Rectal smooth muscle tissue (tissue), 1 donor: ENCODE data around the gene ZBTB20.
"Not testable (repeated sequence)": the region's sequence is repeated elsewhere in the genome, so short reads cannot be mapped to it uniquely, and the experiment has no call there.

ENCODE experiments used
- H3K27ac ChIP-seq: one replicate; pipeline ENCODE4 v1.7.0; 2013; ENCODE audit warnings: low read depth, low read length, inconsistent platforms
- H3K27me3 ChIP-seq: one replicate; pipeline ENCODE4 v1.7.0; 2013; ENCODE audit warnings: low read length; ENCODE audit not compliant: control insufficient read depth, insufficient read depth
- H3K36me3 ChIP-seq: one replicate; pipeline ENCODE4 v1.7.0; 2013; ENCODE audit warnings: low read length; ENCODE audit not compliant: control insufficient read depth, insufficient read depth
- H3K4me1 ChIP-seq: one replicate; pipeline ENCODE4 v1.7.0; 2013; ENCODE audit warnings: low read length; ENCODE audit not compliant: control insufficient read depth, insufficient read depth
- H3K4me3 ChIP-seq: one replicate; pipeline ENCODE4 v1.7.0; 2013; ENCODE audit warnings: low read length
- H3K9ac ChIP-seq: one replicate; pipeline ENCODE4 v1.7.0; 2013; ENCODE audit warnings: low read length

ZBTB20 gene

GRCh38 chr3:115146418-115147328 lies at the start of gene ZBTB20:
Gene ZBTB20 (minus strand): TSS chr3:115147288.
- H3K27ac ChIP-seq = peak within 1 kb of the TSS; percentile 98
- peak within 1 kb of the TSS; percentile 92 for H3K4me3 ChIP-seq
- H3K27me3 ChIP-seq = no peaks in the 10 kb centered on the region
- no peaks in the 10 kb centered on the region for H3K36me3 ChIP-seq
- peak within 1 kb of the TSS; percentile 92 for H3K9ac ChIP-seq
- H3K4me1 ChIP-seq = peaks cover 9% of the 10 kb centered on the region

GRCh38 chr3:115194476-115194875 lies 47.4 kb upstream of the ZBTB20 start:
- Histone ChIP-seq H3K4me1 (no peaks in the 10 kb centered on the region), H3K36me3 (no peaks in the 10 kb centered on the region), H3K27me3 (no peaks in the 10 kb centered on the region), H3K27ac (no peak overlapping the region), H3K4me3 (no peak overlapping the region), H3K9ac (no peak overlapping the region)

- Histone ChIP-seq H3K4me1 (no peaks in the 10 kb centered on the region), H3K36me3 (no peaks in the 10 kb centered on the region), H3K27me3 (no peaks in the 10 kb centered on the region), H3K4me3 (no peak overlapping the region), H3K27ac (no peak overlapping the region), H3K9ac (no peak overlapping the region)
Measured at GRCh38 chr3:115190747-115191146, 43.7 kb upstream of the ZBTB20 start.

GRCh38 chr3:115187149-115187757 lies 40.2 kb upstream of the ZBTB20 start:
- Histone ChIP-seq H3K9ac (no peak overlapping the region), H3K36me3 (no peaks in the 10 kb centered on the region), H3K27me3 (no peaks in the 10 kb centered on the region), H3K4me3 (no peak overlapping the region), H3K27ac (no peak overlapping the region), H3K4me1 (no peaks in the 10 kb centered on the region)

GRCh38 chr3:115186351-115187148 lies 39.5 kb upstream of the ZBTB20 start:
- Histone ChIP-seq H3K4me1 (no peaks in the 10 kb centered on the region), H3K27me3 (no peaks in the 10 kb centered on the region), H3K36me3 (no peaks in the 10 kb centered on the region), H3K9ac (no peak overlapping the region), H3K4me3 (no peak overlapping the region), H3K27ac (no peak overlapping the region)

- not testable (repeated sequence) for H3K4me3 ChIP-seq, H3K27me3 ChIP-seq, H3K36me3 ChIP-seq, H3K27ac ChIP-seq, H3K9ac ChIP-seq, H3K4me1 ChIP-seq
Measured at GRCh38 chr3:115184859-115185572, 37.9 kb upstream of the ZBTB20 start.

GRCh38 chr3:115178930-115179329 lies 31.8 kb upstream of the ZBTB20 start:
- not testable (repeated sequence) for H3K4me1 ChIP-seq, H3K4me3 ChIP-seq, H3K27ac ChIP-seq, H3K36me3 ChIP-seq, H3K27me3 ChIP-seq, H3K9ac ChIP-seq

- no peak overlapping the region for H3K4me3 ChIP-seq
- H3K36me3 ChIP-seq = no peaks in the 10 kb centered on the region
- H3K27ac ChIP-seq = no peak overlapping the region
- no peak overlapping the region for H3K9ac ChIP-seq
- H3K27me3 ChIP-seq = no peaks in the 10 kb centered on the region
- no peaks in the 10 kb centered on the region for H3K4me1 ChIP-seq
Measured at GRCh38 chr3:115169808-115170207, 22.7 kb upstream of the ZBTB20 start.

GRCh38 chr3:115165701-115166100 lies 18.6 kb upstream of the ZBTB20 start:
- no peaks in the 10 kb centered on the region for H3K4me1 ChIP-seq
- no peak overlapping the region for H3K9ac ChIP-seq
- H3K4me3 ChIP-seq = no peak overlapping the region
- H3K27me3 ChIP-seq = no peaks in the 10 kb centered on the region
- H3K36me3 ChIP-seq = no peaks in the 10 kb centered on the region
- no peak overlapping the region for H3K27ac ChIP-seq

GRCh38 chr3:115165266-115165665 lies 18.2 kb upstream of the ZBTB20 start:
- Histone ChIP-seq H3K9ac (no peak overlapping the region), H3K27ac (no peak overlapping the region), H3K27me3 (no peaks in the 10 kb centered on the region), H3K36me3 (no peaks in the 10 kb centered on the region), H3K4me3 (no peak overlapping the region), H3K4me1 (no peaks in the 10 kb centered on the region)

GRCh38 chr3:115164374-115165221 lies 17.5 kb upstream of the ZBTB20 start:
- H3K4me1 ChIP-seq = no peaks in the 10 kb centered on the region
- no peak overlapping the region for H3K27ac ChIP-seq
- H3K9ac ChIP-seq = no peak overlapping the region
- H3K36me3 ChIP-seq = no peaks in the 10 kb centered on the region
- H3K4me3 ChIP-seq = no peak overlapping the region
- no peaks in the 10 kb centered on the region for H3K27me3 ChIP-seq
